ENCODE data around the gene PLA2G2A.

Gene PLA2G2A

GRCh38 chr1:19969898-19970660, 9.3 kb downstream of the PLA2G2A start:
- H3K36me3 ChIP-seq (ENCODE audit: insufficient read depth, low read length) = no peaks in the 10 kb centered on the region
- H2AFZ ChIP-seq (ENCODE audit: low read length) = no peak overlapping the region
- H3K27ac ChIP-seq (ENCODE audit: low read depth, low read length, poor library complexity, severe bottlenecking) = no peak overlapping the region

GRCh38 chr1:19967808-19968207, 11.6 kb downstream of the PLA2G2A start:
- no peak overlapping the region for H2AFZ ChIP-seq (ENCODE audit: low read length)
- H3K9ac ChIP-seq (ENCODE audit: low read length) = no peak overlapping the region
- H4K20me1 ChIP-seq (ENCODE audit: insufficient read depth, low read length) = no peaks in the 10 kb centered on the region
- H3K27ac ChIP-seq (ENCODE audit: low read depth, low read length, poor library complexity, severe bottlenecking) = no peak overlapping the region
- H3K4me2 ChIP-seq (ENCODE audit: low read length) = no peak overlapping the region
- H3K79me2 ChIP-seq (ENCODE audit: insufficient read depth, low read length) = no peaks in the 10 kb centered on the region
- H3K9me2 ChIP-seq (ENCODE audit: low read depth, low read length) = no peaks in the 10 kb centered on the region
- no peaks in the 10 kb centered on the region for H3F3A ChIP-seq (ENCODE audit: insufficient read depth, low read length)
- H3K27me3 ChIP-seq (ENCODE audit: insufficient read depth, low read length) = 0 out of 2 replicates have a peak, but pooled peaks cover 3% of the 10 kb centered on the region
- H3K9me3 ChIP-seq (ENCODE audit: low read length) = no peaks in the 10 kb centered on the region
- H3K4me1 ChIP-seq (ENCODE audit: insufficient read depth, low read length, severe bottlenecking) = no peaks in the 10 kb centered on the region
- H3K4me3 ChIP-seq (ENCODE audit: low read depth, low read length, poor library complexity, severe bottlenecking) = no peak overlapping the region
- H3K36me3 ChIP-seq (ENCODE audit: insufficient read depth, low read length) = no peaks in the 10 kb centered on the region
- TF ChIP-seq EZH2 (IDR thresholded peaks at IDR 0.05; ENCODE audit: borderline replicate concordance, low read length) (no peak), CTCF (IDR thresholded peaks at IDR 0.05; ENCODE audit: low read length) (no peak)

More at GRCh38 chr1:19969898-19970660, 9.3 kb downstream of the PLA2G2A start:
- Histone ChIP-seq H3F3A (ENCODE audit: insufficient read depth, low read length) (no peaks in the 10 kb centered on the region), H3K9me2 (ENCODE audit: low read depth, low read length) (no peaks in the 10 kb centered on the region), H4K20me1 (ENCODE audit: insufficient read depth, low read length) (no peaks in the 10 kb centered on the region), H3K4me3 (ENCODE audit: low read depth, low read length, poor library complexity, severe bottlenecking) (no peak overlapping the region), H3K4me2 (ENCODE audit: low read length) (no peak overlapping the region), H3K27me3 (ENCODE audit: insufficient read depth, low read length) (0 out of 2 replicates have a peak, but pooled peaks cover 3% of the 10 kb centered on the region), H3K79me2 (ENCODE audit: insufficient read depth, low read length) (no peaks in the 10 kb centered on the region), H3K9ac (ENCODE audit: low read length) (no peak overlapping the region), H3K9me3 (ENCODE audit: low read length) (no peaks in the 10 kb centered on the region), H3K4me1 (ENCODE audit: insufficient read depth, low read length, severe bottlenecking) (no peaks in the 10 kb centered on the region)
- TF ChIP-seq EZH2 (IDR thresholded peaks at IDR 0.05; ENCODE audit: borderline replicate concordance, low read length) (no peak), CTCF (IDR thresholded peaks at IDR 0.05; ENCODE audit: low read length) (no peak)

GRCh38 chr1:19964542-19964941, 14.9 kb downstream of the PLA2G2A start:
- no peaks in the 10 kb centered on the region for H3K79me2 ChIP-seq (ENCODE audit: insufficient read depth, low read length)
- H2AFZ ChIP-seq (ENCODE audit: low read length) = no peak overlapping the region
- H3F3A ChIP-seq (ENCODE audit: insufficient read depth, low read length) = no peaks in the 10 kb centered on the region
- no peaks in the 10 kb centered on the region for H3K9me2 ChIP-seq (ENCODE audit: low read depth, low read length)
- TF ChIP-seq CTCF (IDR thresholded peaks at IDR 0.05; ENCODE audit: low read length) (no peak), EZH2 (IDR thresholded peaks at IDR 0.05; ENCODE audit: borderline replicate concordance, low read length) (no peak)
- H3K9ac ChIP-seq (ENCODE audit: low read length) = no peak overlapping the region
- H3K27me3 ChIP-seq (ENCODE audit: insufficient read depth, low read length) = 0 out of 2 replicates have a peak, but pooled peaks cover 3% of the 10 kb centered on the region
- H4K20me1 ChIP-seq (ENCODE audit: insufficient read depth, low read length) = no peaks in the 10 kb centered on the region
- no peaks in the 10 kb centered on the region for H3K4me1 ChIP-seq (ENCODE audit: insufficient read depth, low read length, severe bottlenecking)
- no peak overlapping the region for H3K4me3 ChIP-seq (ENCODE audit: low read depth, low read length, poor library complexity, severe bottlenecking)
- H3K9me3 ChIP-seq (ENCODE audit: low read length) = no peaks in the 10 kb centered on the region
- no peak overlapping the region for H3K4me2 ChIP-seq (ENCODE audit: low read length)
- H3K36me3 ChIP-seq (ENCODE audit: insufficient read depth, low read length) = no peaks in the 10 kb centered on the region
- H3K27ac ChIP-seq (ENCODE audit: low read depth, low read length, poor library complexity, severe bottlenecking) = no peak overlapping the region

All from OCI-LY1 (cell line).